Activated CD8-positive, alpha-beta memory T cell treated with anti-CD3 and anti-CD28 coated beads for 1 hour (primary cell): ENCODE measurements around the gene PPP1R3G.
"Not testable (repeated sequence)": the region's sequence is repeated elsewhere in the genome, so short reads cannot be mapped to it uniquely, and the experiment has no call there.

Experiments
- DNase-seq, 2 donors: peaks; one replicate each; pipeline ENCODE4 v3.0.0-alpha.2; 2020; ENCODE audit warnings: low read depth in 1 of 2; ENCODE audit errors: extremely low read depth in 1 of 2

The PPP1R3G gene

GRCh38 chr6:5084781-5085647, at the start of gene PPP1R3G:
Gene PPP1R3G (plus strand): TSS chr6:5085341. CDS start chr6:5085486, 145 bp downstream.
- no peak for DNase-seq

GRCh38 chr6:5036269-5036668, 48.9 kb upstream of the PPP1R3G start:
- DNase-seq = no peak

- DNase-seq = no peak
Observed at GRCh38 chr6:5041955-5042354, 43.2 kb upstream of the PPP1R3G start.

- no peak for DNase-seq
Observed at GRCh38 chr6:5042436-5042835, 42.7 kb upstream of the PPP1R3G start.

GRCh38 chr6:5044866-5045265, 40.3 kb upstream of the PPP1R3G start:
- DNase-seq = no peak

GRCh38 chr6:5045416-5045815, 39.7 kb upstream of the PPP1R3G start:
- DNase-seq = no peak

- DNase-seq = no peak
Observed at GRCh38 chr6:5046430-5046829, 38.7 kb upstream of the PPP1R3G start.

GRCh38 chr6:5050009-5050408, 35.1 kb upstream of the PPP1R3G start:
- DNase-seq = no peak

- no peak for DNase-seq
Observed at GRCh38 chr6:5051394-5051793, 33.7 kb upstream of the PPP1R3G start.

GRCh38 chr6:5053038-5053437, 32.1 kb upstream of the PPP1R3G start:
- DNase-seq = no peak

GRCh38 chr6:5053864-5054244, 31.3 kb upstream of the PPP1R3G start:
- no peak for DNase-seq

- DNase-seq = no peak
Observed at GRCh38 chr6:5054245-5054873, 30.8 kb upstream of the PPP1R3G start.

GRCh38 chr6:5055118-5055517, 30.0 kb upstream of the PPP1R3G start:
- no peak for DNase-seq

- no peak for DNase-seq
Observed at GRCh38 chr6:5058254-5058653, 26.9 kb upstream of the PPP1R3G start.

- no peak for DNase-seq
Observed at GRCh38 chr6:5059036-5059896, 25.9 kb upstream of the PPP1R3G start.

- DNase-seq = not testable (repeated sequence)
Observed at GRCh38 chr6:5060439-5060838, 24.7 kb upstream of the PPP1R3G start.

GRCh38 chr6:5061152-5061551, 24.0 kb upstream of the PPP1R3G start:
- DNase-seq = no peak

- no peak for DNase-seq
Observed at GRCh38 chr6:5063617-5064016, 21.5 kb upstream of the PPP1R3G start.

- no peak for DNase-seq
Observed at GRCh38 chr6:5066456-5067093, 18.6 kb upstream of the PPP1R3G start.

- no peak for DNase-seq
Observed at GRCh38 chr6:5067305-5067704, 17.8 kb upstream of the PPP1R3G start.
